ENCODE data around the gene GPR157.

DNA sequence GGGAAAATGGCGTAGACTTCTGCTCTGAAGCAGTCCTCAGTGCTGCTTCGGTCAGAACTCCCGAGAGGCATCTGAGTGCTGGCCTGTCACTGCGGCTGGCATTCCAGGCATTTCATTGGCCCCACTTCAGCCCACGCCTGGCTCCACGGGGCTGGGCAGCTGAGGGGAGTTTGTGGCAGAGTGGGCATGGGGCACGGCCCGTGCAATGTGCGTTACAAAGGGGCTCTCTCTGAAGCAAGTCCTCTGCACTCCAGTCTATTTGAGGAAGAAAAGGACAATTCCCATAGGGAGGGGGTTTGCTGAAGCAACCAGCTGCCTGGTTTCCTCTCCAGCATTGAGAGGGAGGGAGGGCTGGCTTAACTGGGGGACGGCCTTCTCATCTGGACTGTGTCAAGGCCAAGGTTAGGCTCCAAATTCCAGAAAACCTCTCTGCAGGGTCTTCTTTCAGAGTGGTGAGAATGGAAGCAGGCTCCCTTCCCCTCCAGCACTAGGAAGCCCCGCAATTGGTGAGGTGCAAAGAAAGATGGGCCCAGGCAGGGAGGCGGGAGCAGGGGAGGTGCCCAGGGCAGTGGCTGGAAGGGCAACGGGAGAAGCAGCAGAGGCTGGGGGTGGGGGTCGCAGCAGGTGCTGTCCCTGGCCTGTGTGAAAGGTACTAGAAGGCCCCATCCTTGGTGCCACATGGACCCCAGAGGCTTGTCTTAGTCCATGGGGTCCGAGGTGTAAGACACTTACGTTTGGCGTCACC, 21.1 kb upstream of the GPR157 start:
- TF ChIP-seq POLR2A (IDR thresholded peaks at IDR 0.05): no peak
- TF ChIP-seq, protein P1, sequence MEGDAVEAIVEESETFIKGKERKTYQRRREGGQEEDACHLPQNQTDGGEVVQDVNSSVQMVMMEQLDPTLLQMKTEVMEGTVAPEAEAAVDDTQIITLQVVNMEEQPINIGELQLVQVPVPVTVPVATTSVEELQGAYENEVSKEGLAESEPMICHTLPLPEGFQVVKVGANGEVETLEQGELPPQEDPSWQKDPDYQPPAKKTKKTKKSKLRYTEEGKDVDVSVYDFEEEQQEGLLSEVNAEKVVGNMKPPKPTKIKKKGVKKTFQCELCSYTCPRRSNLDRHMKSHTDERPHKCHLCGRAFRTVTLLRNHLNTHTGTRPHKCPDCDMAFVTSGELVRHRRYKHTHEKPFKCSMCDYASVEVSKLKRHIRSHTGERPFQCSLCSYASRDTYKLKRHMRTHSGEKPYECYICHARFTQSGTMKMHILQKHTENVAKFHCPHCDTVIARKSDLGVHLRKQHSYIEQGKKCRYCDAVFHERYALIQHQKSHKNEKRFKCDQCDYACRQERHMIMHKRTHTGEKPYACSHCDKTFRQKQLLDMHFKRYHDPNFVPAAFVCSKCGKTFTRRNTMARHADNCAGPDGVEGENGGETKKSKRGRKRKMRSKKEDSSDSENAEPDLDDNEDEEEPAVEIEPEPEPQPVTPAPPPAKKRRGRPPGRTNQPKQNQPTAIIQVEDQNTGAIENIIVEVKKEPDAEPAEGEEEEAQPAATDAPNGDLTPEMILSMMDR (IDR thresholded peaks at IDR 0.05): no peak

Data from body of pancreas (tissue), 4 donors.